Lower leg skin (tissue), 3 donors: ENCODE data around the gene CD177.
"Not testable (repeated sequence)": the region's sequence is repeated elsewhere in the genome, so short reads cannot be mapped to it uniquely, and the experiment has no call there.

Experiments
- POLR2A ChIP-seq, 2 donors: fragments of 450-650 bp; IDR thresholded peaks; one replicate each; pipeline ENCODE4 v1.6.1; 2016 to 2017; ENCODE audit warnings: antibody characterized with exemption in 2 of 2, mild to moderate bottlenecking in 1 of 2, moderate library complexity in 1 of 2
- TF ChIP-seq, protein P1 (sequence below), 3 donors: fragments of 450-650 bp; IDR thresholded peaks; one replicate each; pipeline ENCODE4 v1.5.1; 2016; ENCODE audit warnings: antibody characterized with exemption in 3 of 3, mild to moderate bottlenecking in 3 of 3, moderate library complexity in 2 of 3

DNA sequence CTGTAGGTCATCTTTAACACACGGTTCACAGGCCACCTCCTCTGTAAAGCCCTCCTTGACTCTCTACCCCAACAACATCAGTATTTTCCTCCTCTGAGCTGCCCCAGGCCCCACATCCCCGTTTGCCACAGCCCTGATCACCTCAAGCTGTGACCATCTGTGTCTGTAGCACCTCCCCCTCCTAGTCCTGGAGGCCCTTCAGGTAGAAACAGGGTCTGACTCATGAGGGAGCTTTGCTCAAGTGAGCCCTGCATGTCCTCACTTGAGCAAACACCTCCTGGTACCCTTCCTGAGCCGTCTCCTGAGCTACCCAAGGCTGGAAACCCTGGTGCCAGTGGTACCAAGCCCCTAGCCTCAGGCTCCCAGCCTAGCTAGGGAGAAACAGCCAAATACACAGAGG is 24.1 kb downstream of the CD177 start:
- TF ChIP-seq POLR2A (IDR thresholded peaks at IDR 0.05), result not testable (repeated sequence)
- TF ChIP-seq, protein P1, sequence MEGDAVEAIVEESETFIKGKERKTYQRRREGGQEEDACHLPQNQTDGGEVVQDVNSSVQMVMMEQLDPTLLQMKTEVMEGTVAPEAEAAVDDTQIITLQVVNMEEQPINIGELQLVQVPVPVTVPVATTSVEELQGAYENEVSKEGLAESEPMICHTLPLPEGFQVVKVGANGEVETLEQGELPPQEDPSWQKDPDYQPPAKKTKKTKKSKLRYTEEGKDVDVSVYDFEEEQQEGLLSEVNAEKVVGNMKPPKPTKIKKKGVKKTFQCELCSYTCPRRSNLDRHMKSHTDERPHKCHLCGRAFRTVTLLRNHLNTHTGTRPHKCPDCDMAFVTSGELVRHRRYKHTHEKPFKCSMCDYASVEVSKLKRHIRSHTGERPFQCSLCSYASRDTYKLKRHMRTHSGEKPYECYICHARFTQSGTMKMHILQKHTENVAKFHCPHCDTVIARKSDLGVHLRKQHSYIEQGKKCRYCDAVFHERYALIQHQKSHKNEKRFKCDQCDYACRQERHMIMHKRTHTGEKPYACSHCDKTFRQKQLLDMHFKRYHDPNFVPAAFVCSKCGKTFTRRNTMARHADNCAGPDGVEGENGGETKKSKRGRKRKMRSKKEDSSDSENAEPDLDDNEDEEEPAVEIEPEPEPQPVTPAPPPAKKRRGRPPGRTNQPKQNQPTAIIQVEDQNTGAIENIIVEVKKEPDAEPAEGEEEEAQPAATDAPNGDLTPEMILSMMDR (IDR thresholded peaks at IDR 0.05), result not testable (repeated sequence)
